A673 (cell line): Measurements from ENCODE around the gene JAKMIP1.

Experiments
- CTCF ChIP-seq: fragments of 300-800, 200-600 bp; sonication (generic); conservative IDR thresholded peaks from 2 replicates; pipeline ENCODE4 v1.5.1; 2017; ENCODE audit warnings: low read depth, mild to moderate bottlenecking, antibody characterized with exemption, low read length, moderate library complexity, mixed read lengths
- EZH2 ChIP-seq: fragments of 200-600 bp; sonication (generic); IDR thresholded peaks from 2 replicates; pipeline ENCODE4 v1.6.1; 2017; ENCODE audit warnings: borderline replicate concordance, low read depth, mild to moderate bottlenecking, mixed read lengths, antibody characterized with exemption, low read length; ENCODE audit not compliant: poor library complexity, severe bottlenecking

DNA sequence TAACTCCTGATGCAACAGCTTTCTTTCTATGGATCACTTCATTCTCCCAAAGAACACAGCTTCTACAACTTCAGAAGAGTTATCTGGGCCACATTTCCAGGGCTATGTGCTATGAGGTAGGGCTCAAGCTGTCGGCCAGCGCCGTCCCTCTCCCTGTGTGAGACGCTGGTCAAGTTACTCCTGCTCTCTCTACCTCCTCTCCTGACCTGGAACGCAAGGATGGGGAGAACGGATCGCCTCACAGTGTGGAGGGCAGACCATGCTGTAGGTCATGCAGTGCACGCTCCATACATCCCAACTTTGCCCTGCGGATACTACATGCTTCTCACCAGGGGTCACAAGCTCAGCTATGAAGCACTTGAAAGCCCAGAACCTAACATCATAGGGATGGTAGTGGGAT lies 42.4 kb downstream of the JAKMIP1 start:
- TF ChIP-seq CTCF (no peak), EZH2 (no peak)
